SKM-1 (cell line): Measurements from ENCODE around the gene KCNAB1.
"Not testable (repeated sequence)": the region's sequence is repeated elsewhere in the genome, so short reads cannot be mapped to it uniquely, and the experiment has no call there.

Experiments
- DNase-seq: peaks from one replicate; lab custom pipeline; 2025; ENCODE audit not compliant: unreplicated experiment; lab: John Stamatoyannopoulos, UW

KCNAB1 gene

DNA sequence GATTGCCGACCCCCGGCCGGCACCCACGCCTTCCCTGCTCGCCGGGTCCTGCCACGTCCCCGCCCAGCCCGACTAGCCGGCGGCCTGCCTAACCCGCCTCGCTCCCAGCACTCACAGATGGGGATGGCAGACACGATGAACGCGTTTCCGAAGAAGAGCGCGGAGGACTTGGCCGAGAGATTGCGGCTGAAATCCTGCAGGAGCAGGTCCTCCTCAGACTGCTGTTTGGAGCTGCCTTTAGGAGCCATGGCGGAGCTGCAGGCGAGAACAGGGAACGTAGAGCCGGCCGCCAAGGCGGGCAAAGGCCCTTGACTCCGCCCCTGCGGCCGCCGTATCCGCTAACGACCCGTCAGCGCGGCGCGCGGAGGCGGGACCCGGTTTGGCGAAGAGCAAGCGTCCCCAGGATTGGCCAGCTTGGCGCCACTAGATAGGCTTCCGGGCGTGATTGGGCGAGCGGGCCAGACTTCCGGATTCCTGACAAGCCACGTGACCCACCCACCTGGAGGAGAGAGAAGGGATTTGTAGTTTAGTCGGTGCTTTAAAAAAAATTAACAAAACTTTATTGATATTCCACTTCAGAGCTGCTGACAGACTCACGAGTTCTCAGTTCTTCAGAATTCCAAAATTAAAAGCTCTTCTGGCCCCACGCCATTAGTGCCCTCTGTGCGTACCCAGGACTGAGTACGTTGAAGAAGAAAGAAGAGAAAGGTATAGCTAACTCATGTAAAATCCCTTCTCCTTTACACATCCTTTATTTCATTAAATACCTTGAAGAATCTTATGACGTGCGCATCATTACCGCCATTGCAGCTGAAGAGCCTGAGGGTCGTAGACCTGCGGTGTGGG, 434.7 kb downstream of the KCNAB1 start, which contains the start of gene SSR3:
Gene SSR3, minus strand, starts transcription at position 276 of the 846 bp plus-strand sequence. Its CDS starts 28 bp downstream, at position 248.
- peak; percentile 96 for DNase-seq

DNA sequence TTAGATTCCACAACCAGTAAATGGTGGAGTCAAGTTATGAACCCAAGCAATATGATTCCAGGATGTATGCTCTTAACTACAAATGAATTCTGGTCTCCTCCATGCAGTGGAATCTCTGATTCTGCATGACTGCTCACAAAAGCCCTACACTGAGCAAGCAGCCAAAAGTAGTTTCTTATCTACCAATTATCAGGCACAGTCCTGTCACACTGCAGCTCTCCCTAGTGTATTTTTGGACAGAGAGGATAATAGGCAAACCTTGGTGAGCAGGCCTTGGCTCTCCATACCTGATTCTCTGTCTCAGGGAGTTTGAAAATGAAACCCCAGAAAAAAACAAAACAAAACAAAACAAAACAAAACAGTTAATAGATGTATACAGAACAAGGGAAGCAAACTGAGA, 438.0 kb downstream of the KCNAB1 start:
- DNase-seq = no peak

DNA sequence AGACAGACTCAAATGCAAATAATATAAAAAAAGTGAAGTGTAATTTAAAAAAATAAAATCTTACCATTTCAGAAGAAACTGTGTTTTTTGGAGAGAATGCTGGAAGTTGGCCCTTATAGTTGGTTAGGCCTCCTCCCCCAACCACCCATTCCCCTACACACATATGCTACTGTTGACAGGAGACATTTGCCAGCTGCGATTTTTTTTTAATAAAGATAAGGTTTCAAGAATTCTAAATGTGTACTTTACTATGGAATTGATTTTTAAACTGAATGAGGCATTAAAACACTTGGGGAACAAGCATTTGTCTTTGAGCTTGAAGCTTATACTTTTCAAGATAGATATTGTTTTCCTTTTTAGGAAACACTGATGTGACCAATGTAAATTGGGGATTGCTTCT, 438.9 kb downstream of the KCNAB1 start:
- DNase-seq = no peak

DNA sequence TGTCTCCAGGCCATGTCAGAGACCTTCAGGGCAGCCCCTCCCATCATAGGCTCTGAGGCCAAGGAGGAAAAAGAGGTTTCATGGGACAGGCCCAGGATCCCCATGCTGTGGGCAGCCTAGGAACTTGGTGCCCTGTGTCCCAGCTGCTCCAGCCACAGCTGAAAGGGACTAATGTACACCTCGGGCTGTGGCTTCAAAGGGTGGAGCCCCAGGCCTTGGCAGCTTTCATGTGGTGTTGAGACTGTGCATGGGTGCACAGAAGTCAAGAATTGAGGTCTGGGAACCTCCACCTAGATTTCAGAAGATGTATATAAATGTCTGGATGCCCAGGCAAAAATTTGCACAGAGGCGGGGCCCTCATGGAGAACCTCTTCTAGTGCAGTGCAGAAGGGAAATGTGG, 441.2 kb downstream of the KCNAB1 start:
- DNase-seq = no peak

DNA sequence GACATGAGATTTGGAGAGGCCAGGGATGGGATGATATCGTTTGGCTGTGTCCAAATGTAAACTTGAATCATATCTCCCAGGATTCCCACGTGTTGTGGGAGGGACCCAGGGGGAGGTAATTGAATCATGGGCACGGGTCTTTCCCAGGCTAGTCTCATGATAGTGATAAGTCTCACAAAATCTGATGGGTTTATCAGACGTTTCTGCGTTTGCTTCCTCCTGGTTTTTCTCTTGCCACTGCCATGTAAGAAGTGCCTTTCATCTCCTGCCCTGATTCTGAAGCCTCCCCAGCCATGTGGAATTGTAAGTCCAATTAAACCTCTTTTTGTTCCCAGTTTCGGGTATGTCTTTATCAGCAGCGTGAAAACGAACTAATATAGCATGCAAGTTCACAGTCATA, 442.1 kb downstream of the KCNAB1 start:
- not testable (repeated sequence) for DNase-seq

DNA sequence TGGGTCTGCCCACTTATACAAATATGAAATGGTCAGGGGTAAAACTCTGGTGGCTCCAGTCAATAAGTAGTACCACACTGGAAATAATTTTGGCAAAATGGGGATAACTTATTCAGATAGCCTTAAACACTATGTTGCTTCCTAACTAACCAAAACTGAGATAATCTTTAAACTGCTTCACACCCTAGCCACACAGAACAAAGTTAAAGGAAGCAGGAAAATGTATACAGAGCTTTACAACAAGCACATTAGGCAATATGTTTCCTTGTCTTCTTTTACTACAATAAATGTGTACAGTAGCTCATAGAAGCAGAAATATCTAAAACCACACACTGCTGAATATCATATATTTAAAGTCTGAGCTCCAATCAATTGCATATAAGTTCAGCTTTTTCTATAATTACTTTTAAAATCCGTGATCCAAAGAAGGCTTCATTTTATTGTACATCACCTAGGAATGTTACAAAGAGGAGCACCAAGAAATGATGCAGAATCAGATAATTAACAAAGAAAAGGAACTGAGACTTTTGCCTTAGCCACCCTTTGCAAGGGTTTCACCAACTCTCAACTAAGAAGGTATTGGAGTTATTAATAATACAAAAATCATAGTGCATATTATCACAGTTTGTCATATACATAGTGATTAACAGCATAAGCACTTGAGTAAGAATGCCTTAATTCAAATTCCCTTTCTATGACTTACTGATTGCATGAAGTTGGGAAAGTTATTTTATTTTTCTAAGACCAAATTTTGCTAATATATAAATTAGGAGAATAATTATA, 443.7 kb downstream of the KCNAB1 start:
- DNase-seq = no peak

DNA sequence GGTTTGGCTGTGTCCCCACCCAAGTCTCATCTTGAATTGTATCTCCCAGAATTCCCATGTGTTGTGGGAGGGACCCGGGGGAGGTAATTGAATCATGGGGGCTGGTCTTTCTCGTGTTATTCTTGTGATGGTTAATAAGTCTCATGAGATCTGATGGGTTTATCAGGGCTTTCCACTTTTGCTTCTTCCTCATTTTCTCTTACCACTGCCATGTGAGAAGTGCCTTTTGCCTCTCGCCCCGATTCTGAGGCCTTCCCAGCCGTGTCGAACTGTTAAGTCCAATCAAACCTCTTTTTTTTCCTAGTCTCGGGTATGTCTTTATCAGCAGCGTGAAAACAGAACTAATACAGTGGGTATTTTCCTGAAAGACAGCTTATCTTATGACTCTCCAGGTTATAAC, 448.6 kb downstream of the KCNAB1 start:
- DNase-seq = not testable (repeated sequence)

DNA sequence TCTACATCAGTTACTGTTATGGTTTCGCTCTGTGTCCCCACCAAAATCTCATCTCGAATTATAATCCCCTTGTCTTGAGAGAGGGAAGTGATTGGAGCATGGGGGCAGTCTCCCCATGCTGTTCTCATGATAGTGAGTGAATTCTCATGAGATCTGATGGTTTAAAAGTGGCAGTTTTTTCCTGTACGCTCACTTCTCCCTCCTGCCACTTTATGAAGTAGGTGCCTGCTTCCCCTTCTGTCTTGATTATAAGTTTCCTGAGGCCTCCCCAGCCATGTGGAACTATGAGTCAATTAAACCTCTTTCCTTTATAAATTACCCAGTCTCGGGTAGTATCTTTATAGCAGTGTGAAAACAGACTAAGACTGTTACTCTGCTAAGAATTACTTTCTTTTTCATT, 449.5 kb downstream of the KCNAB1 start:
- DNase-seq = not testable (repeated sequence)

DNA sequence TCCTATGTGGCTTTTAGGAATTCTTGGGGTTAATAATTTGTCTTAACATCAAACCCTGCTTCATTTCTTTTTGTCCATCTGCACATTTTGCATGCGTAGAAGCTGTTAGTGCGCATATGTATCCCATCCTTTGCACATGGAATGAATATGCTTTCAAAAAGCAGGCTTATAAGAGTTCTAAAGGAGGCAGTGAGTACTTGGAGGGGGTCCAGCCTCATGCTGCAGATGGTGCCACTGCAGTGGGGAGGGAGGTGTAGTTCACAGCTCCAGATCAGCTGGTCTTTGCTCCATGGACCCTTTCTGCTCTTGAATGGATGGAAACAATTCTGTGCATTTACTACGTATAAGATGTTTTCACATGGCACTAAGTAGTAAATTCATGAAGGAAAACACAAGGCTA, 455.3 kb downstream of the KCNAB1 start:
- DNase-seq = no peak

DNA sequence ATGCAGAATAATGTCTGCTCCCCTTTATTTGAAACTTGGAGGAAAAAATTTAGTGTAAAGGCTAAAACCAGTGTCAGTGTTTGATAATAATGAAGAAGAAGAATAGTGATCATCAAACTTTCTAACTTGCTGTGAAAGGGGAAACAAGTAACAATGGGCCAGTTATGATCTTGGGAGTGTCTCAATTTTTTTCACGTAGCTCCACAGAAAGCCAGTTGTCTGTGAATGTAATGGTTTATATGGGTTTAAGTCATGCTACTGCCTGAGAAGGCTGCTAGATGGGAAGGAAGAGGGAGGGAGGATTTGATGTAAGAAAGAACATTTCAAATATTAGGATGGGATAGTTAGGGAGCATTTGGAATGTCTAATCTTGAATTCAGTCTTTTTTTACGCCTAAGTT, 455.7 kb downstream of the KCNAB1 start:
- no peak for DNase-seq

DNA sequence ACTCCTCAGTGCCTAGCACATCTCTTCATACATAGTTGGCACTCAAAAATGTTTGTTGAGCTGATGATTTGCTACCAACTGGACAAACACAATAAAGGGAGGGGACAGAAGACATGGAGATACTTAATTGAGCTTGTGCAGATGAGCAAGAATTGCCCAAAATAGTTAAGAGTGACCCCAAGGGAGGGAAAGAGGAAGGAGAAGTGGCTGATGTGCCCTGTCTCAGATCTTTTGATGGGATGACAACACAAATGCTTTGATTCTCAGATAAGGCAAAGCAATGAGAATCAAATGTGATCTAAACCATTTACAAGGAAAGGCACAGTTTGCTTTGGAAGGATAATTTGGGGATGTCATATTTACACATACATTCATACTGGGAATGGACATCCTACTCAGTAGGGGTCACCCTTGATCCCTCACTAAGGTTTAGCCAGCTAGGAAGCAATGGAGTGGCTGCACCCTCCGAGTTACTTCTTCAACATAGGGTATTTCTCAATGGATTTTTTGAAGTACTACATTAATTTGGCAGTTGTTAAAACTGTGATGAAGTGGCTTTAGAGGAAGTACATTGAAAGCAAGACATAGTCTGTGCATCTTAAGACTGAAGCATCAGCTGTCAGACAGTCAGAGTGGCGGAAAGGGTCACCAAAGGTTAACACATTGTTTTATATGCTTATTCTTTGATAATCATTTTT, 456.4 kb downstream of the KCNAB1 start:
- DNase-seq = peak; percentile 44

DNA sequence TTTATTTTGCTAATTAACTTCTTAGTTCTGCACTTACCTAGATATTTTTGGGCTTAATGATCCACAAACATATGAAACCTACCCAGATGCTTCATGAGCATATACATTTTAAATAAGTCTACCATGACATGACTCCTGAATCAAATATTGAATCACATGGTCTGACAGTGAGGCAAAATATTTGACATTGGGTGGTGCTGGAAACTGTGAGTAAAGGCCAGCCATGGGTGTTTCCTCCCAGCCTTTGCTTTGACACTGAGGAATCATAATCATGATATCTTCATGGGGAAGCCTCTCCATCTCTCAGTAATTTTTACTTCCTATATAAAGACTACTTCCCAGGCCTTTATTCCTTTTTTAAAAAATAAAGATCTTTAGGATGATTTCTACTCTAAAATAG, 457.4 kb downstream of the KCNAB1 start:
- DNase-seq = no peak

DNA sequence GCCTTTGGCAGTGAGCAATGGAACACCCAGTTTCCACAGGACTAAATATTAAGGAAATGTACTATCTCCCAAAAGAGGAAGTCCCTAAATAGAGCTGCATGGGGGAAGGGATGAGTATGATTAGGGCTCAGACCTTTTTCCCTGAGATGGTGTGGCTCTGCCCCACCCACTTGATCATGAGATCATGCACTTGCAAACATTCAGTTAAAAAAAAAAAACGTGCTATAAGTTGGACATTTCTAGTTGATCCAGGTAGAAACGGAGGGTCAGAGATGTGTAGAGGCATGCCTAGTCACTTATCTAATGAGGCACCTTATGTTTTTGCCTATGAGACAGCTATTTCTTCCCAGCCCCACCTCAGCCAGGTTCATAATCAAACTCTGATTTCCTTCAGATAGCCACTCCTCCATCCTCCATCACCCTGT, 459.1 kb downstream of the KCNAB1 start:
- peak; percentile 88 for DNase-seq

DNA sequence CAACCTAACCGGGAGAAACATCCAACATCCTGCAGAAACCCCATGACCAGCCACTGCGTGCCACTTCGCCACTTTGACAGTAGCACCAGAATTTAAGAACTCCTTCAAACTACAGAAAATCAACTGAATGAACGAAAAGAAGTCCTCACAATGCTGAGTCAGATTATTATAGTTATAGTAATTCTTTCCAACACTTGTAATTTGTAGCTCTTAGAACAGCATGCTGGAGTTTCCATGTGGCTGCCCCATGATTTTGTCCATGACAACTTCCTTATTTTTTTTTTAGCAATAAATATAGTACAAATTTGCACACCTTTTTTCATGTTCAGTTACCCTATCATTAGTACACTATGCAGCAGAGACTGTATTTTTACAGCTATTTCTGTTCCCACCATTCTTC, 460.7 kb downstream of the KCNAB1 start:
- DNase-seq = no peak

DNA sequence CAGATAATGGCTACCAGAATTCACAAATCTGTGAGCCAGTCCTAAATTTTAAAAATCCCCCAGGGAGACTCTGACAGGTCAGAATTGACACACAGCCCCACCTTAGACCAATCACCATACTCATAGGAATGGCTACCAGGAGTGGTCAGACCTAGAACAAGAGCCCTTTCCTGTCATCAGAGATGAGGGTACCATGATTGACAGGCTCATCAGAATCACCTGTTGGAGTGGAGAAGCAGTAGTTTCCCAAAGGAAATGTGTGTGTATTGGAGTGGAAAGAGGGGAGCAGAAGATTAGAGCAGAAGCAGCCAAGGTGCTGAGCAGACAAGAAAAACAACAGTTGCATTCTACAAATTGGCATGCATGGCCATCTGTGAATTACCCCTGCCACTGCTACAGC, 461.6 kb downstream of the KCNAB1 start:
- no peak for DNase-seq

DNA sequence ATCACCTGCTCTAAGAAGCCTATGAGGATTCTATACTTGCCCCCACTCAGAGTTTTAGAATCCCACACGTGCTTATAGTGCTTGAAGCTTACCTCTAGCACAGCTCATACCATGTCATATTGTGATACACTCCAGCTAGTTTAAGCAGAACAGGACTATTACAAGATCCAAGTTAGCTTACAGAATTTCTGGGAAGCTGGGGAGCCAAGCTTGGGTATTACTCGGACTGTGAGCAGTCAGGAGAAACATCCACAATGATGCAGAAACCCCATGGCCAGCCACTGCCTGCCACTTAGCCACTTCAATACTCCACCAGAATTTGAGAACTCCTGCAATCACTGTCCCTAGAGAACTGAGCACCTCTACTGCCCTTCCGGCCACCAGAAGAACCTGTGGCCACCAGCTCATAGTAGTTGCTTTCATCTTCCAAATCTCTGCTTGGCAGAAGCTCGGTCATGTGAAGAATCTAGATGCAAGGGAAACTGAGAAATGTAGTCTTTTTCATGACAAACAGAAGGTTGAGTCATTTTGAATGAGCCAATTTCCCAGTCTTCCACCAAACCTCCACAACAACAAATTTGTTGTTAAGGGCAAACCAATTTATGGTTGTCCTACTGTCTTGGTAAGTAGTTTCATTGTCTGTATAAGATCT, 462.3 kb downstream of the KCNAB1 start:
- no peak for DNase-seq

DNA sequence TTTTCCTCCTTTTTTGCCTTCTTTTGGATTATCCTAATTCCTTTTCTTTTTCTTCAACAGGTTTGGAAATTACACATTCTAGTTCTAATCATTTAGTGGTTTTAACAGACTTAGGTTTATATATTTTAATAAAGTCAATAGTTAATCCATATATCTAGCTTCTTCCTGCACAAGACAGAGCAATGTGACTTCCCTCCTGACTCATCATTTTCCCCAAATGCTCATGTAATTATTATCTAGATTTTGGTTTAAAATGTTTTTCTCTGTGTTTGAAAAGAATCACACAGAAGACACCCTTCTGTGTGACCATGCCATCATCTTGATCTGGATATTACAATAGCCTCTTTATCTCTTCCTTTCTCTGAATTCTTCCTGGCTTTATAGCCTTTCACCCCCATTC, 463.1 kb downstream of the KCNAB1 start:
- no peak for DNase-seq

DNA sequence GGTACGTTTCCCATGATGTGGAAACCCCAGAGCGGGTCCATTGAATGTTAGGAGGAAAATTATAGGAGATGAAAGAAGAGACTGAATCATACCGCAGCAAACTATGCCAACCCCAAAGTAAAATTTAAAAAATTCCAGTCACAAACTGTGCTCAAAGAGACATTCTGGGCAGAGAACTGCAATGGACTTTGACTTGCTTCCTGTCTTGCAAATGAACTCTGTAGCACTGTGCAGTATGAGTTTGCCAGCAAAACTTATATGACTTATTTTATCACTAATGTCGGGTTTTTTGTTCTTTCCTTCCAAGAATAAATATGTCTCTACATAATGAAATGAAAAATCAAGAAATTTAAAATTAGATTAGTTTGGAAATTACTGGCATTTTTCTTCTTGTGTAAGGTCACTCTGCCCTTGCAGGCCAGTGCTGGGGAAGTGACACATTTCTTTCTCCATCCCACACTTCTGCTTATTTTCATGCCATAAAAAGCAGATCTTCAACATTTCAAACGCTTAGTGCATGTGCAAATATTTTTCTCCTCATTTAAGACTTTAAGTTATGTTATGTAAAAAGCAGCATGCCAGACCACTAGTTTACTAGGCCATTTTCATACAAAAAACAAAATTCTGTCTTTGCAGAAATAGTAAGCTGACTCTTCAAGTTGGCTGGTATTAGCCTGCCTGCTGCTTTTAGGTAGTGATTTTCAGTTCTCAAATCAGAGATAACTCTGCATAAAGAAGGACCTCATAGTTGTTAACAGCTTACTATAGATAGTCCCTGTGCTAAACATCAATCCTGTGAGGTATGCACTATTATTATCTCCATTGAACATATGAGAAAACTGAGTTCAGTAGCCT, 466.8 kb downstream of the KCNAB1 start:
- peak; percentile 67 for DNase-seq

DNA sequence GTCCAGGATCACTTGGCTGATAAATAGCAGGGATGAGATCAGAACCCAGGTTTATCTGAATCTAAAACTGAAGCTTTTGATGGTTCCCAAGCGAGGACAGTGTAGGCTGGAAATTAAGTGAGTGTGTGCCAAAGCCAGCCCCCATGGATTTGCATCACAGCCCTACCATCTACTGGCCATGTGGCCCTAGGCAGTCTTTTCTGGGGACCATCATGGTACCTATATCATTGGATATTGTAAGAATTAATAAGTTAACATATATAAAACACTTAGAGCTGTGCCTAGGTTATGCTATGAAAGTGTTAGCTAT, 467.3 kb downstream of the KCNAB1 start:
- no peak for DNase-seq
